ENCODE data around the gene SENP8.

DNA sequence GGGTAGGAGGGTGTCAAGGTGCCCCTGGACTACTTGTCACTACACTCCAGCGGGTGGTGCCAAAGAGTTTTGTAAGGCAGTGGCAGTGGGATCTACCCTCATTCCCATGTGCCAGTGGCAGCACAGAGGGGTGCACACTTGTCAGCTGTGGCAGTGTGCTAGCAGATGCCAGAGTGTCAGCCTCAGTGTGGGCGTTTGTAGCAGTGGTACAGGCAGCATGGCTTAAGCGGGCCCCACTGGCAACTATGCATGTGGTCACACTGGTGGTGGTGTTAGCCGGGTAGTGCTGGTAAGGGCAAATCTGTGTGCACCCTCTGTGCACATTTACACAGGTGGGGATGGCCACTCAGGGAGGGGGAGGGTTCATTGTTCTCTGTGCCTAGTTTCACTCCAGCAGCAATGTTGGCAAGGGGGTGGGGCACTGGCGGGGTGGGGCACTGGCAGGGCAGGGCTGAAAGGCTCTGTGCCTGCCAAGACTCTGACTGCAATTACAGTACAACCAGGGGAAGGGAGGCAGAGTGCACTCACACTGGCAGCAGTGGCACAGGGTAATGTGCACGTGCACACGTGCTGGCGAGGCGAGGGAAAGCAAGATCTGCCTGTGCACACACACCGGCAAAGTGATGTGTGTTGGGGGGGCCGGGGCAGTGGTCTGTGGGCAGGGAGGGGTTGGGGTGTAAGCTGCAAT, 32.0 kb upstream of the SENP8 start:
- TF ChIP-seq, protein P1, sequence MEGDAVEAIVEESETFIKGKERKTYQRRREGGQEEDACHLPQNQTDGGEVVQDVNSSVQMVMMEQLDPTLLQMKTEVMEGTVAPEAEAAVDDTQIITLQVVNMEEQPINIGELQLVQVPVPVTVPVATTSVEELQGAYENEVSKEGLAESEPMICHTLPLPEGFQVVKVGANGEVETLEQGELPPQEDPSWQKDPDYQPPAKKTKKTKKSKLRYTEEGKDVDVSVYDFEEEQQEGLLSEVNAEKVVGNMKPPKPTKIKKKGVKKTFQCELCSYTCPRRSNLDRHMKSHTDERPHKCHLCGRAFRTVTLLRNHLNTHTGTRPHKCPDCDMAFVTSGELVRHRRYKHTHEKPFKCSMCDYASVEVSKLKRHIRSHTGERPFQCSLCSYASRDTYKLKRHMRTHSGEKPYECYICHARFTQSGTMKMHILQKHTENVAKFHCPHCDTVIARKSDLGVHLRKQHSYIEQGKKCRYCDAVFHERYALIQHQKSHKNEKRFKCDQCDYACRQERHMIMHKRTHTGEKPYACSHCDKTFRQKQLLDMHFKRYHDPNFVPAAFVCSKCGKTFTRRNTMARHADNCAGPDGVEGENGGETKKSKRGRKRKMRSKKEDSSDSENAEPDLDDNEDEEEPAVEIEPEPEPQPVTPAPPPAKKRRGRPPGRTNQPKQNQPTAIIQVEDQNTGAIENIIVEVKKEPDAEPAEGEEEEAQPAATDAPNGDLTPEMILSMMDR (IDR thresholded peaks at IDR 0.05) = no peak
- no peak for TF ChIP-seq POLR2AphosphoS5 (IDR thresholded peaks at IDR 0.05)
- TF ChIP-seq POLR2A (IDR thresholded peaks at IDR 0.05) = no peak
- TF ChIP-seq EP300 (IDR thresholded peaks at IDR 0.05) = no peak
